RWPE2 (cell line): ENCODE results near the gene CFD.
"Not testable (repeated sequence)": the region's sequence is repeated elsewhere in the genome, so short reads cannot be mapped to it uniquely, and the experiment has no call there.

Source experiments
- ATAC-seq: fragments of 200-7000 bp; cut with Tn5 transposase; 3 replicates; pipeline ENCODE4 v1.9.1; 2021; ENCODE audit warnings: low read depth
- DNase-seq: peaks from one replicate; pipeline ENCODE4 v3.0.0-alpha.2; 2020; ENCODE audit warnings: low spot score
- H3K27ac ChIP-seq: fragments of 450-650 bp; 2 replicates; pipeline ENCODE4 v1.5.1; 2017; ENCODE audit warnings: mild to moderate bottlenecking; ENCODE audit not compliant: poor library complexity, severe bottlenecking
- H3K27me3 ChIP-seq: fragments of 250-450 bp; sonication (Bioruptor Pico); 2 replicates; pipeline ENCODE4 v1.5.1; 2021; ENCODE audit warnings: mild to moderate bottlenecking, moderate library complexity; ENCODE audit not compliant: insufficient read depth, poor library complexity, severe bottlenecking
- H3K36me3 ChIP-seq: fragments of 250-450 bp; sonication (Bioruptor Pico); 2 replicates; pipeline ENCODE4 v1.5.1; 2020; ENCODE audit warnings: low read depth, mild to moderate bottlenecking, moderate library complexity
- H3K4me1 ChIP-seq: fragments of 250-450 bp; sonication (Bioruptor Pico); 2 replicates; pipeline ENCODE4 v1.5.1; 2021; ENCODE audit warnings: mild to moderate bottlenecking, moderate library complexity; ENCODE audit not compliant: insufficient read depth, poor library complexity, severe bottlenecking
- H3K4me3 ChIP-seq: fragments of 250-450 bp; sonication (Bioruptor Pico); 2 replicates; pipeline ENCODE4 v1.5.1; 2021; ENCODE audit warnings: mild to moderate bottlenecking, moderate library complexity; ENCODE audit not compliant: severe bottlenecking
- H3K9me3 ChIP-seq: fragments of 250-450 bp; sonication (Bioruptor Pico); 2 replicates; pipeline ENCODE4 v1.5.1; 2021; ENCODE audit warnings: mild to moderate bottlenecking, moderate library complexity; ENCODE audit not compliant: severe bottlenecking
- TF ChIP-seq, protein P1 (sequence below): fragments of 450-650 bp; IDR thresholded peaks from one replicate; pipeline ENCODE4 v1.5.1; 2017; ENCODE audit warnings: mild to moderate bottlenecking, moderate library complexity; ENCODE audit not compliant: poor library complexity, severe bottlenecking

The CFD gene

DNA sequence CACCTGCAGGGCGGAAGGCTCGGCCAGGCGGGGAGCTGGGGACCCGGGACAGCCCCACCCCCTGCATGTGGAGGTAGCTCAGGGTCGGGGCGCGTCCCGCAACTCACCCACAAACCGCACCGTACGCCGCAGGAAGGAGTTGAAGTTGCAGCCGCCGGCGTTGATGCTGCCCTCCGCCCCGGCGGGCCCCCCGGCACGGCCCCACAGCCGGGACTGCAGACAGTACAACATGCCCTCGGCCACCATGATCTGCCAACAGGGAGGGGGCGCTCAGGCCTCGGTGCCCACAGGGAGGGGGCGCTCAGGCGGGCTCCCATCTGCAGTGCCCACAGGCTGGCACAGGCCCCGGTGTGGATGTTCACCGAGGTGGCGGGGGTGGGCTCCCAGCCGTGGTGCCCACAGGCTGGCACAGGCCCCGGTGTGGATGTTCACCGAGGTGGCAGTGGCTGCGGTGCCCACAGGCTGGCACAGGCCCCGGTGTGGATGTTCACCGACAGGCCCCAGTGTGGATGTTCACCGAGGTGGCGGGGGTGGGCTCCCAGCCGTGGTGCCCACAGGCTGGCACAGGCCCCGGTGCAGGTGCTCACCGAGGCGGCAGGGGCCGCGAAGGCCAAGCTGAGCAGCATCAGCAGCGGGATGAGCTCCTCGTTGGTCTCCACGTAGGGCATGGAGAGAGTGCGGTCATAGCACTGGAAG, 44.2 kb upstream of the CFD start:
- DNase-seq (no peak), ATAC-seq (peak; percentile 28)
- TF ChIP-seq, protein P1, sequence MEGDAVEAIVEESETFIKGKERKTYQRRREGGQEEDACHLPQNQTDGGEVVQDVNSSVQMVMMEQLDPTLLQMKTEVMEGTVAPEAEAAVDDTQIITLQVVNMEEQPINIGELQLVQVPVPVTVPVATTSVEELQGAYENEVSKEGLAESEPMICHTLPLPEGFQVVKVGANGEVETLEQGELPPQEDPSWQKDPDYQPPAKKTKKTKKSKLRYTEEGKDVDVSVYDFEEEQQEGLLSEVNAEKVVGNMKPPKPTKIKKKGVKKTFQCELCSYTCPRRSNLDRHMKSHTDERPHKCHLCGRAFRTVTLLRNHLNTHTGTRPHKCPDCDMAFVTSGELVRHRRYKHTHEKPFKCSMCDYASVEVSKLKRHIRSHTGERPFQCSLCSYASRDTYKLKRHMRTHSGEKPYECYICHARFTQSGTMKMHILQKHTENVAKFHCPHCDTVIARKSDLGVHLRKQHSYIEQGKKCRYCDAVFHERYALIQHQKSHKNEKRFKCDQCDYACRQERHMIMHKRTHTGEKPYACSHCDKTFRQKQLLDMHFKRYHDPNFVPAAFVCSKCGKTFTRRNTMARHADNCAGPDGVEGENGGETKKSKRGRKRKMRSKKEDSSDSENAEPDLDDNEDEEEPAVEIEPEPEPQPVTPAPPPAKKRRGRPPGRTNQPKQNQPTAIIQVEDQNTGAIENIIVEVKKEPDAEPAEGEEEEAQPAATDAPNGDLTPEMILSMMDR: no peak
- Histone ChIP-seq H3K36me3 (peaks cover 19% of the 10 kb centered on the region), H3K27me3 (no peaks in the 10 kb centered on the region), H3K4me1 (no peaks in the 10 kb centered on the region), H3K27ac (no peak overlapping the region), H3K9me3 (no peaks in the 10 kb centered on the region), H3K4me3 (no peak overlapping the region)

DNA sequence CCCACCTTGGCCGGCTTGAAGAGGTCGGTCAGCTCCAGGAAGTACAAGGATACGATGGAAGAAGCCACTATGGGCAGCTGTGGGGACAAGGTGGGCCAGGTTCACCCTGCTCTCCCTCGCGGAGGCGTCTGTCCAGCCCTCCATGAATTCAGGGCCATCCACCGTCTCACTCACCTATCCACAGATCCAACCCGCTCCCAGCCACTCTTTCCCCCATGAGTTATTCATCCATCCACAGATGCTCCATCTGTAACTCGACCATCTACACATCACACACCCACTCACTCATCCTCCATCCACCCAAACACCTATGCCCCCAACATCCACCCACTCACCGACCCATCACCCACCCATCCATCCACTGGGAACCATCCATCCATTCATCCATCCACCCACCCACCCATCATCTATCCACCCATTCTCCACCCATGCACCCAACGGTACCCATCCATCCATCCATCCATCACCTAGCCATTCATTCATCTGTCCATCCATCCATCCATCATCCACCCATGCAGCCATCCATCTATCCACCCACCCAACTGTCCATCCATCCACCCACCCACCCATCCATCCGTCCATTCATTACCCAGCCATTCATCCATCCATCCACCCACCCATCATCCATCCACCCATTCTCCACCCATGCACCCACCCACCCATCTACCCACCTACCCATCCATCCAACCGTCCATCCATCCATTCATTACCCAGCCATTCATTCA, 43.5 kb upstream of the CFD start:
- H3K27ac ChIP-seq: no peak overlapping the region
- TF ChIP-seq, protein P1: no peak
- peaks cover 12% of the 10 kb centered on the region for H3K36me3 ChIP-seq
- no peaks in the 10 kb centered on the region for H3K9me3 ChIP-seq
- no peaks in the 10 kb centered on the region for H3K4me1 ChIP-seq
- no peaks in the 10 kb centered on the region for H3K27me3 ChIP-seq
- no peak overlapping the region for H3K4me3 ChIP-seq
- peak; percentile 11; the same call in 2 of the 3 replicates for ATAC-seq
- DNase-seq: no peak

DNA sequence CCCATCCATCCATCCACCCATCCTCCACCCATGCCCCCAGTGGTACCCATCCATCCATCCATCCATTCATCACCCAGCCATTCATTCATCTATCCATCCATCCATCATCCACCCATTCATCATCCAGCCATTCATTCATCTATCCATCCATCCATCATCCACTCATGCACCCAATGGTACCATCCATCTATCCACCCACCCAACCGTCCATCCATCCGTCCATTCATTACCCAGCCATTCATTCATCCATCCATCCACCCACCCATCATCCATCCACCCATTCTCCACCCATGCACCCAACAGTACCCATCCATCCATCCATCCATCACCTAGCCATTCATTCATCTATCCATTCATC, 43.0 kb upstream of the CFD start:
- Histone ChIP-seq H3K27ac (no peak overlapping the region), H3K4me1 (no peaks in the 10 kb centered on the region), H3K36me3 (peaks cover 7% of the 10 kb centered on the region), H3K9me3 (no peaks in the 10 kb centered on the region), H3K4me3 (no peak overlapping the region), H3K27me3 (peaks cover 3% of the 10 kb centered on the region)
- TF ChIP-seq, protein P1: no peak
- DNase-seq (no peak), ATAC-seq (no peak)

DNA sequence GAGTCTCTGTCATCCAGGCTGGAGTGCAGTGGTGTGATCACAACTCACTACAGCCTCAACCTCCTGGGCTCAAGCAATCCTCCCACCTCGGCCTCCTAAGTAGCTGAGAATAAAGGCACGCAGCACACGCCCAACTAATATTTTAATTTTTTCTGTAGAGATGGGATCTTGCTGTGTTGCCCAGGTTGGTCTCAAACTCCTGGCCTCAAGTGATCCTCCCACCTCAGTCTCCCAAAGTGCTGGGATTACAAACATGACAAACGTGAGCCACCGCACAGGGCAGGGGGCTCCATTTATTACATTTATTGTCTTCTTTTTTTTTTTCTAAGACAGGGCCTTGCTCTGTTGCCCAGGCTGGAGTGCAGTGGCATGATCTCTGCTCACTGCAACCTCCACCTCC, 39.3 kb upstream of the CFD start:
- not testable (repeated sequence) for H3K4me1 ChIP-seq, H3K36me3 ChIP-seq, DNase-seq, H3K4me3 ChIP-seq, H3K27ac ChIP-seq, H3K9me3 ChIP-seq, ATAC-seq, H3K27me3 ChIP-seq

DNA sequence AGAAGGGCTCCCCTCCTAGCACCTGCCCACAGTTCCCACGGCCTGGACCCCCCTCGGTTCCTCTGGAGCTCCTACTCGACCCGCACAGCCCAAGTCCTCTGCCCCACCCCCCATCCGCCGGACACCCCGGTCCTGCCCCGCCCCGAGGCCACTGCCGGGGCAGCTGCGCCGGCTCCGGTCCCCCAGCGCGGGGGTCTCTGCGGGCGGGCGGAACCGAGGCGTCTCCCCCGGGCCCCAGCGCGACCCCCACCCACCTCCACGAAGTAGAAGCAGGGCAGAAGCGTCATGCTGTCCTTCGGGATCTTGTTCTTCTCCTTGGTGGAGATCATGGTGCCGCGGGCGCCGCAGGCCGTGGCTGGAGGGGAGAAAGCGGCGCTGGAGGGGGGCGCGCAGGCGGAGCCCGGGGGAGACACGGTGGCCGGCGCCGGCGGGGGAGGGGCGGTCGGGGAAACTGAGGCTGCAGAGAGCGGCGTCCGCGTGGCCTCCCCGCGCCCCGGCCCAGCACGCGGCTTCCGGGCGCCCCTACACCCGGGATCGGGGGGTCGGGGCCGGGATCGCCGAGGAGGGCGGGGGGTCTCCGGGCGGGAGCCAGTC, 38.1 kb upstream of the CFD start:
- no peak for DNase-seq
- Histone ChIP-seq H3K27ac (no peak overlapping the region), H3K4me3 (no peak overlapping the region)

More for the DNA sequence above, 38.1 kb upstream of the CFD start:
- TF ChIP-seq, protein P1: no peak
- Histone ChIP-seq H3K4me1 (no peaks in the 10 kb centered on the region), H3K36me3 (no peaks in the 10 kb centered on the region), H3K27me3 (peaks cover 9% of the 10 kb centered on the region), H3K9me3 (no peaks in the 10 kb centered on the region)
- no peak for ATAC-seq
